Prostate gland (tissue), 2 donors: Measurements from ENCODE around the gene PRELP. TPM values are rescaled to one million over a fixed set of nuclear protein-coding genes. Genes with fewer than 3 reads are reported as not detected.
A peak's percentile ranks its signal among the peaks of the same experiment; 100 is the strongest.

Experiments used
- DNase-seq: peaks from one replicate; pipeline ENCODE4 v3.0.0-alpha.2; 2019; ENCODE audit warnings: low spot score
- H3K27ac ChIP-seq, 2 donors: fragments of 200-600 bp; sonication (generic); 2 replicates each; pipeline ENCODE4 v1.5.1; 2017 to 2019
- H3K27me3 ChIP-seq: fragments of 200-600 bp; sonication (generic); replicated peaks from 2 replicates; pipeline ENCODE4 v1.5.1; 2019; ENCODE audit not compliant: insufficient read depth
- H3K36me3 ChIP-seq, 2 donors: fragments of 200-600 bp; sonication (generic); 1 replicate in 1 of 2; 2 replicates in 1 of 2; pipeline versions ENCODE4 v1.5.1 to v1.8.1; 2017 to 2019
- H3K4me1 ChIP-seq: fragments of 200-600 bp; sonication (generic); replicated peaks from 2 replicates; pipeline ENCODE4 v1.5.1; 2019
- H3K4me3 ChIP-seq, 2 donors: fragments of 200-600 bp; sonication (generic); 2 replicates each; pipeline ENCODE4 v1.5.1; 2017 to 2019
- H3K9me3 ChIP-seq: fragments of 200-600 bp; sonication (generic); 2 replicates; pipeline ENCODE4 v1.5.1; 2017
- POLR2A ChIP-seq: fragments of 450-650 bp; IDR thresholded peaks from one replicate; pipeline ENCODE4 v1.6.1; 2016; ENCODE audit warnings: antibody characterized with exemption, mild to moderate bottlenecking
- POLR2AphosphoS5 ChIP-seq: sonication (generic); formaldehyde crosslinking; IDR thresholded peaks from one replicate; pipeline ENCODE4 v1.6.1; 2017; ENCODE audit warnings: antibody characterized with exemption
- WGBS: methylation state at CpG from one replicate; pipeline ENCODE4 v1.1.5; 2018; 5-methylcytosine and 5-hydroxymethylcytosine counted together
- intact Hi-C: fragments of 100-400 bp; cut with DNase I; formaldehyde crosslinking; loops from one replicate; pipeline ENCODE4 v1.14.2; 2022
- total RNA-seq, 2 donors: library from RNA; depleted of rRNA; stranded (reverse); fragments of >200 nt; gene quantifications; one replicate each; pipeline ENCODE4 v1.1.0, GENCODE V29; 2016
- TF ChIP-seq, protein P1 (sequence below), 4 experiments: fragments of 200-600 bp in 2 of 4; fragments of 450-650 bp in 2 of 4; sonication (generic) in 2 of 4; IDR thresholded peaks; 1 replicate in 3 of 4; 2 replicates in 1 of 4; pipeline ENCODE4 v1.5.1; 2016 to 2019; ENCODE audit warnings: antibody characterized with exemption in 4 of 4, mild to moderate bottlenecking in 2 of 4, moderate library complexity in 2 of 4

Gene PRELP
- total RNA-seq, 2 donors from 2014 or later, result 17.9 to 43.2 TPM

DNA sequence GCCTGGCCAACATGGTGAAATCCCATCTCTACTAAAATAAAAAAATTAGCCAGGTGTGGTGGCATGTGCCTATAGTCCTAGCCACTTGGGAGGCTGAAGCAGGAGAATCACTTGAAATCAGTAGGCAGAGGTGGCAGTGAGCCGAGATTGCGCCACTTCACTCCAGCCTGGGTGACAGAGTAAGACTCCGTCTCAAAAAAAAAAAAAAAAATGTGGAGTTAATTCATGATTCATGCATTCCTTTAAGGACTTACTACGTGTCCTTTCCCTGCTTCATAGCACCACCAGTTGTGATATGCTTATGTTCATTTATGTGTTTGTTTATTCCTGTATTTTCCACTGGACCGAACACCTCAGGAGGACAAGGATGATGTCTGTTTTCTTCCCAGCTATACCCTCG, 12.7 kb upstream of the PRELP start:
- no peak overlapping the region for H3K4me3 ChIP-seq
- no peaks in the 10 kb centered on the region for H3K36me3 ChIP-seq
- TF ChIP-seq POLR2AphosphoS5 (no peak), POLR2A (no peak)
- TF ChIP-seq, protein P1, sequence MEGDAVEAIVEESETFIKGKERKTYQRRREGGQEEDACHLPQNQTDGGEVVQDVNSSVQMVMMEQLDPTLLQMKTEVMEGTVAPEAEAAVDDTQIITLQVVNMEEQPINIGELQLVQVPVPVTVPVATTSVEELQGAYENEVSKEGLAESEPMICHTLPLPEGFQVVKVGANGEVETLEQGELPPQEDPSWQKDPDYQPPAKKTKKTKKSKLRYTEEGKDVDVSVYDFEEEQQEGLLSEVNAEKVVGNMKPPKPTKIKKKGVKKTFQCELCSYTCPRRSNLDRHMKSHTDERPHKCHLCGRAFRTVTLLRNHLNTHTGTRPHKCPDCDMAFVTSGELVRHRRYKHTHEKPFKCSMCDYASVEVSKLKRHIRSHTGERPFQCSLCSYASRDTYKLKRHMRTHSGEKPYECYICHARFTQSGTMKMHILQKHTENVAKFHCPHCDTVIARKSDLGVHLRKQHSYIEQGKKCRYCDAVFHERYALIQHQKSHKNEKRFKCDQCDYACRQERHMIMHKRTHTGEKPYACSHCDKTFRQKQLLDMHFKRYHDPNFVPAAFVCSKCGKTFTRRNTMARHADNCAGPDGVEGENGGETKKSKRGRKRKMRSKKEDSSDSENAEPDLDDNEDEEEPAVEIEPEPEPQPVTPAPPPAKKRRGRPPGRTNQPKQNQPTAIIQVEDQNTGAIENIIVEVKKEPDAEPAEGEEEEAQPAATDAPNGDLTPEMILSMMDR (IDR thresholded peaks at IDR 0.05), result no peak
- no peaks in the 10 kb centered on the region for H3K9me3 ChIP-seq
- peak overlapping the region in 1 of 2 donors; percentile 78 for H3K27ac ChIP-seq
- intact Hi-C loops, result no loop called here
- DNase-seq, result no peak
- 80% methylated on average over 6 of the region's 6 CpGs for WGBS
- peaks cover 6% of the 10 kb centered on the region for H3K4me1 ChIP-seq
- no peaks in the 10 kb centered on the region for H3K27me3 ChIP-seq

DNA sequence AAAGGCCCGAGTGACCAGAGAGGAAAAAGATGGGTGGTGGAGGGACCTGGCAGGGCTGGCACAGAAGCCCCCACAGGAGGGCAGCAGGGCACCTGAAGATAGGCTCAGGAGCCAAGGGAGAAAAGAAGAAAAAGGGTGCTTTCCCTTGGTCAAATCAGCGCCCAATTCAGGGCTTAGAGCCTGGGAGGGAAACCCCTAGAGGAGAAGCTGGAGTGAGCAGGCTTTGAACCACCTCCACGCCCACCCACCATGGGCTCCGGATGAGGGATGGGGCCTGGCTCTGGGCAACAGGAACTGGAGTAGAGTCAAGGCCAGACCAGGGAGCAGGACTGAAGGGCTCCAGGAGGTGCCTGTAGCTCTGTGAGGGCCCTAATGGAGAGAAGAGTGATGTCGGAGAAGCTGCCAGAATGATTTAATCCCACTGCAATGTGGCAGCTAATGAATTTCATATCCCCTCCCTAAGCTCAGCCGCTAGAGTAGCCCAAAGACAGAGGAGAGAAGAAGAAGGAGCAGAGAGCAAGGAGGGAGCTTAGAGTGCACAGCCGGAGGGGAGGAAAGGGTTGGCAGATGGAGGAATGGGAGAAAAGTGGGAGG, 12.0 kb upstream of the PRELP start:
- WGBS, result 65% methylated on average over 7 of the region's 7 CpGs
- Histone ChIP-seq H3K4me3 (no peak overlapping the region), H3K4me1 (peaks cover 6% of the 10 kb centered on the region), H3K27me3 (no peaks in the 10 kb centered on the region), H3K36me3 (no peaks in the 10 kb centered on the region), H3K9me3 (no peaks in the 10 kb centered on the region), H3K27ac (peak overlapping the region; percentile 78 to 85)
- intact Hi-C loops, result loop anchor here (2.0 kb wide), 2 partner anchors 17 to 93 kb away; no protein-coding TSS in a partner anchor
- TF ChIP-seq, protein P1 (IDR thresholded peaks at IDR 0.05), result peak in 1 of 4 experiments; percentile 41
- no peak for TF ChIP-seq POLR2A
- DNase-seq, result no peak

DNA sequence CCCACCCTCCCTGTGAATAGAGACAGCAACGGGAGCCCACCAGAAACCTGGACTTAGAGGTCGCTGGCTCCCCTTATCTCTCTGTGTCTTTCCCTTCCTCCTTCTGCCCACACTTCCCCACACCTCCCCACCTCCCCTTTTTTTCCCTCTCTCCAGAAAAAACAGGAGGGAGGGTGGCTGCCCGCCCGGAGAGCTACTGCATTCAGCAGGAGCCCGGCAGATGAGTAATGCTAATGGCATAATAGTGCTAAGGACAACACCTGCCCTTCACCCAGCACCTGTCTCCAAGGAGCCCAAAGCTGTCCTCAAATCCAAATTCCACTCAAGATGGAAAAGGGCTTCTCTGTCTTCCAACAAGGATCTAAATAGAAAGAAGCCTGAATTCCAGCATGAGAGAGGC, 11.4 kb upstream of the PRELP start:
- no peaks in the 10 kb centered on the region for H3K36me3 ChIP-seq
- no peaks in the 10 kb centered on the region for H3K9me3 ChIP-seq
- peaks cover 6% of the 10 kb centered on the region for H3K4me1 ChIP-seq
- no peaks in the 10 kb centered on the region for H3K27me3 ChIP-seq
- TF ChIP-seq POLR2AphosphoS5 (no peak), POLR2A (no peak)
- TF ChIP-seq, protein P1 (IDR thresholded peaks at IDR 0.05), result no peak
- peak overlapping the region; percentile 78 to 85 for H3K27ac ChIP-seq
- intact Hi-C loops, result loop anchor here (2.0 kb wide), 2 partner anchors 17 to 93 kb away; no protein-coding TSS in a partner anchor
- DNase-seq, result no peak
- 60% methylated on average over 5 of the region's 5 CpGs for WGBS
- H3K4me3 ChIP-seq, result no peak overlapping the region

DNA sequence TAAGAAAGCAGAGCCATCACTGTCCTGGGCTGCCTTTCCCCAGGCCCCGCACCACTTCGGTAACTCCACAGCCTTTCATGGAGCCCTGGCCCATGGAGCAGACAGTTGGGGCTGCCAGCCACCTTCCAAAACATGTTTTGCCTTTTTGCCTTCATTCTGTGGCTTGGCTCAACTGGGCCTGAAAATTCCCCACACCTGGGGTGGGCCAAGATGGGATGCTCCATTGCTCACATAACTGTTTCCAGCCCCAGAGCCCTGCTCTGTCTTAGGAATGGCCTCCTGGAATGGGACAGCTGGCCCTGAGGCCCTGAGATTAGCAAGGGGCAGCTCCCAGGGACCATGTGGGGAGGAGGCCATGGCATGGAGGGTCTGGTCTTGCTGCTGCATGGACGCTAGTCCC, 10.9 kb upstream of the PRELP start:
- Histone ChIP-seq H3K27ac (peak overlapping the region; percentile 78 to 85), H3K9me3 (no peaks in the 10 kb centered on the region), H3K27me3 (no peaks in the 10 kb centered on the region), H3K4me1 (peaks cover 6% of the 10 kb centered on the region), H3K4me3 (no peak overlapping the region), H3K36me3 (no peaks in the 10 kb centered on the region)
- DNase-seq, result no peak
- TF ChIP-seq POLR2A, result no peak
- TF ChIP-seq, protein P1 (IDR thresholded peaks at IDR 0.05), result no peak
- TF ChIP-seq POLR2AphosphoS5, result no peak
- 64% methylated on average over 3 of the region's 3 CpGs for WGBS
- intact Hi-C loops, result loop anchor here (2.0 kb wide), 2 partner anchors 16 to 92 kb away; no protein-coding TSS in a partner anchor
